CD8-positive, alpha-beta memory T cell (primary cell): ENCODE results near the gene TMBIM4. TPM values are rescaled to one million over a fixed set of nuclear protein-coding genes. Genes with fewer than 3 reads are reported as not detected.

ENCODE experiments used
- CTCF ChIA-PET: fragments of 350-600 bp; sonication (Branson Sonifier 250); formaldehyde crosslinking; loops from one replicate; lab custom pipeline; 2021; ENCODE audit warnings: antibody characterized with exemption; lab: Charles Lee
- POLR2A ChIA-PET: fragments of 350-600 bp; sonication (Branson Sonifier 250); formaldehyde crosslinking; loops from one replicate; lab custom pipeline; 2021; ENCODE audit warnings: antibody characterized with exemption; lab: Charles Lee
- DNase-seq, 5 donors: peaks; one replicate each; pipeline versions ENCODE4 v3.0.0 to v3.0.0-alpha.2; 2020 to 2022; ENCODE audit warnings: mixed read lengths in 1 of 5
- H3K27ac ChIP-seq: one replicate; pipeline ENCODE4 v1.7.0; 2013; ENCODE audit warnings: low read depth, mild to moderate bottlenecking, low read length, moderate library complexity
- H3K27me3 ChIP-seq: 2 replicates; pipeline ENCODE4 v1.7.0; 2013; ENCODE audit warnings: low read length, mild to moderate bottlenecking; ENCODE audit not compliant: insufficient read depth, poor library complexity, severe bottlenecking
- H3K36me3 ChIP-seq: 2 replicates; pipeline ENCODE4 v1.7.0; 2013; ENCODE audit warnings: mild to moderate bottlenecking, low read length, moderate library complexity; ENCODE audit not compliant: insufficient read depth
- H3K4me1 ChIP-seq: 2 replicates; pipeline ENCODE4 v1.7.0; 2013; ENCODE audit warnings: mild to moderate bottlenecking, low read length, moderate library complexity; ENCODE audit not compliant: insufficient read depth
- H3K4me3 ChIP-seq: 2 replicates; pipeline ENCODE4 v1.7.0; 2013; ENCODE audit warnings: mild to moderate bottlenecking, low read length
- H3K9me3 ChIP-seq: 2 replicates; pipeline ENCODE4 v1.7.0; 2013; ENCODE audit warnings: mild to moderate bottlenecking, low read length
- H3K27ac Mint-ChIP-seq, 8 donors: one replicate each; pipeline ENCODE4 v1.8.0; 2020 to 2021; ENCODE audit warnings: mixed read lengths in 8 of 8, mild to moderate bottlenecking in 6 of 8, inconsistent platforms in 3 of 8, moderate library complexity in 3 of 8
- H3K27me3 Mint-ChIP-seq, 2 donors: one replicate each; pipeline ENCODE4 v1.8.0; 2020 to 2021; ENCODE audit warnings: mixed read lengths in 2 of 2, mild to moderate bottlenecking in 1 of 2, moderate library complexity in 1 of 2
- H3K36me3 Mint-ChIP-seq, 3 donors: one replicate each; pipeline ENCODE4 v1.8.0; 2020 to 2021; ENCODE audit warnings: mixed read lengths in 3 of 3, inconsistent platforms in 1 of 3, mild to moderate bottlenecking in 1 of 3
- H3K4me1 Mint-ChIP-seq, 3 donors: one replicate each; pipeline ENCODE4 v1.8.0; 2020 to 2021; ENCODE audit warnings: mixed read lengths in 3 of 3, inconsistent platforms in 1 of 3, mild to moderate bottlenecking in 1 of 3
- H3K4me3 Mint-ChIP-seq, 7 donors: one replicate each; pipeline ENCODE4 v1.8.0; 2020 to 2021; ENCODE audit warnings: mixed read lengths in 7 of 7, mild to moderate bottlenecking in 6 of 7, moderate library complexity in 4 of 7, inconsistent platforms in 2 of 7
- H3K9me3 Mint-ChIP-seq, 5 donors: one replicate each; pipeline ENCODE4 v1.8.0; 2020 to 2022; ENCODE audit warnings: mixed read lengths in 5 of 5, mild to moderate bottlenecking in 3 of 5, moderate library complexity in 2 of 5, inconsistent platforms in 1 of 5
- polyA plus RNA-seq: library from polyadenylated mRNA; unstranded; fragments of 300-500 nt; fragmentation: Illumina TruSeq; gene quantifications from one replicate; pipeline ENCODE4 v1.2.3, GENCODE V29; 2021
- total RNA-seq, 2 experiments: library from RNA; stranded (reverse); gene quantifications; one replicate each; pipeline ENCODE4 v1.2.3, GENCODE V29; 2021

Gene TMBIM4
- total and polyA plus RNA-seq, 3 experiments from 2014 or later: 59.8 to 307 (median 60.0) TPM

GRCh38 chr12:66164349-66164821, 5.4 kb downstream of the TMBIM4 start:
- H3K9me3 ChIP-seq: no peaks in the 10 kb centered on the region
- peaks cover 66 to 92% (median 88%) of the 10 kb centered on the region in 3 donors for H3K4me1 Mint-ChIP-seq

DNA sequence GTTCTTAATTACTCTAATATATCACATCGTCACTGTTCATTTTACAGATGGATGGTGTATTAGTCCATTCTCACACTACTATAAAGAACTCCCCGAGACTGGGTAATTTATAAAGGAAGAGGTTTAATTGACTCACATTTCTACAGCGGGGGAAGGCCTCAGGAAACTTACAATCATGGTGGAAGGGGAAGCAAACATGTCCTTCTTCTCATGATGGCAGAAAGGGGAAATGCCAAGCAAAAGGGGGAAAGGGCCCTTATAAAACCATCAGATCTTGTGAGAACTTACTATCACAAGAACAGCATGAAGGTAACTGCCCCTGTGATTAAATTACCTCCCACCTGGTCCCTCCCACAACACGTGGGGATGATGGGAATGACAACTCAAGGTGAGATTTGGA, 6.5 kb downstream of the TMBIM4 start:
- H3K27ac Mint-ChIP-seq: peak overlapping the region in 5 of 8 donors; percentile 12 to 68 (median 58)
- no peak for DNase-seq
- peaks cover 64 to 90% (median 88%) of the 10 kb centered on the region in 3 donors for H3K4me1 Mint-ChIP-seq
- H3K4me1 ChIP-seq: peaks cover 17% of the 10 kb centered on the region
- H3K9me3 Mint-ChIP-seq: peaks cover 0 to 7% (median 0%) of the 10 kb centered on the region in 5 donors
- CTCF ChIA-PET: no interaction called here
- POLR2A ChIA-PET: no interaction called here
- H3K9me3 ChIP-seq: no peaks in the 10 kb centered on the region
- H3K36me3 Mint-ChIP-seq: peaks cover 29 to 66% (median 29%) of the 10 kb centered on the region in 3 donors
- H3K27me3 ChIP-seq: no peaks in the 10 kb centered on the region
- no peak overlapping the region for H3K4me3 ChIP-seq
- H3K27ac ChIP-seq: no peak overlapping the region
- H3K27me3 Mint-ChIP-seq: no peaks in the 10 kb centered on the region
- peaks cover 13% of the 10 kb centered on the region for H3K36me3 ChIP-seq
- peak overlapping the region in 1 of 7 donors; percentile 20 for H3K4me3 Mint-ChIP-seq

More at GRCh38 chr12:66164349-66164821, 5.4 kb downstream of the TMBIM4 start:
- Mint-ChIP-seq H3K27ac (peak overlapping the region in 7 of 8 donors; percentile 1 to 72 (median 43)), H3K9me3 (peaks cover 0 to 7% (median 0%) of the 10 kb centered on the region in 5 donors), H3K36me3 (peaks cover 27 to 60% (median 29%) of the 10 kb centered on the region in 3 donors), H3K4me3 (peak overlapping the region in 2 of 7 donors; percentile 0 to 49), H3K27me3 (peaks cover 0 to 2% of the 10 kb centered on the region in 2 donors)
- Histone ChIP-seq H3K4me1 (peaks cover 23% of the 10 kb centered on the region), H3K36me3 (peaks cover 13% of the 10 kb centered on the region), H3K4me3 (no peak overlapping the region), H3K27ac (no peak overlapping the region), H3K27me3 (no peaks in the 10 kb centered on the region)
- no peak for DNase-seq
- CTCF ChIA-PET: no interaction called here
- POLR2A ChIA-PET: no interaction called here

DNA sequence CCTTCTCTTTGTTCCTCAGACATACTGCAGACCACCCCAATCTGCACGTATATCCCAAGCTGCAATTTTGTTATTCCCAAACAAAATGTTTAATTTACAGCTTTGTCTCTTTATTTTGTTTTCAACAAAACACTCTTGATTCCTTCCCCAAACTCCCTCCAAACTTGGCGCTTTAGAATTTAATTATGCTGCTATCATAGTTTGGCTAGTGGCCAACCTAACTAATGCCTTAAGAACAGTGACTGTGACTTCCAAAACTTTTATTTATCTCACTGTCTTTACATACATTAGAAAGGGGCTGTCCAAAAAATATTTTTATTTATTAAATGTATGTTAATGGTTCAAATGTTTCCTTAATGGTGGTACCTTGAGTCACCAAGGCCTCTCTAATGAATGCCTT, 7.1 kb downstream of the TMBIM4 start:
- Histone ChIP-seq H3K27ac (no peak overlapping the region), H3K4me3 (no peak overlapping the region), H3K27me3 (no peaks in the 10 kb centered on the region), H3K36me3 (peaks cover 13% of the 10 kb centered on the region), H3K4me1 (peaks cover 11% of the 10 kb centered on the region), H3K9me3 (no peaks in the 10 kb centered on the region)
- peaks cover 0 to 7% (median 0%) of the 10 kb centered on the region in 5 donors for H3K9me3 Mint-ChIP-seq
- peaks cover 28 to 67% (median 29%) of the 10 kb centered on the region in 3 donors for H3K36me3 Mint-ChIP-seq
- CTCF ChIA-PET: no interaction called here
- H3K27me3 Mint-ChIP-seq: no peaks in the 10 kb centered on the region
- H3K27ac Mint-ChIP-seq: peak overlapping the region in 1 of 8 donors; percentile 15
- DNase-seq: no peak
- H3K4me1 Mint-ChIP-seq: peaks cover 60 to 86% (median 84%) of the 10 kb centered on the region in 3 donors
- no peak overlapping the region for H3K4me3 Mint-ChIP-seq
- POLR2A ChIA-PET: no interaction called here

- DNase-seq: no peak
- Histone ChIP-seq H3K9me3 (no peaks in the 10 kb centered on the region), H3K27me3 (no peaks in the 10 kb centered on the region), H3K4me1 (peaks cover 12% of the 10 kb centered on the region), H3K4me3 (no peak overlapping the region), H3K27ac (no peak overlapping the region), H3K36me3 (peaks cover 7% of the 10 kb centered on the region)
- peak overlapping the region in 1 of 7 donors; percentile 48 for H3K4me3 Mint-ChIP-seq
- peaks cover 21 to 61% (median 23%) of the 10 kb centered on the region in 3 donors for H3K36me3 Mint-ChIP-seq
- peaks cover 62 to 88% (median 84%) of the 10 kb centered on the region in 3 donors for H3K4me1 Mint-ChIP-seq
- CTCF ChIA-PET: interaction anchor here (1.4 to 3.0 kb wide), 2 partner anchors 9 to 10 kb away, joined by 3 to 11 read pairs; partner anchors contain the start of gene TMBIM4
- no peaks in the 10 kb centered on the region for H3K27me3 Mint-ChIP-seq
- peaks cover 0 to 7% (median 0%) of the 10 kb centered on the region in 5 donors for H3K9me3 Mint-ChIP-seq
- H3K27ac Mint-ChIP-seq: no peak overlapping the region
- POLR2A ChIA-PET: interaction anchor here (1.1 kb wide), 1 partner anchor 8 kb away, joined by 4 read pairs; no protein-coding TSS in a partner anchor
These were observed 9.1 kb downstream of the TMBIM4 start for GRCh38 chr12:66160704-66161103.

- no peak overlapping the region for H3K4me3 ChIP-seq
- no peak overlapping the region for H3K27ac ChIP-seq
- Mint-ChIP-seq H3K27ac (peak overlapping the region in 3 of 8 donors; percentile 0 to 37 (median 6)), H3K4me1 (peaks cover 55 to 87% (median 84%) of the 10 kb centered on the region in 3 donors), H3K4me3 (no peak overlapping the region), H3K9me3 (peaks cover 0 to under 1% (median 0%) of the 10 kb centered on the region in 5 donors), H3K27me3 (no peaks in the 10 kb centered on the region), H3K36me3 (peaks cover 8 to 51% (median 16%) of the 10 kb centered on the region in 3 donors)
- H3K36me3 ChIP-seq: peaks cover 7% of the 10 kb centered on the region
- POLR2A ChIA-PET: interaction anchor here (0.8 kb wide), 1 partner anchor 1575 kb away, joined by 9 read pairs; no protein-coding TSS in a partner anchor
- no peak for DNase-seq
- CTCF ChIA-PET: interaction anchor here (3.0 kb wide), 1 partner anchor 10 kb away, joined by 11 read pairs; the partner anchor contains the start of gene TMBIM4
- no peaks in the 10 kb centered on the region for H3K27me3 ChIP-seq
- peaks cover 6% of the 10 kb centered on the region for H3K4me1 ChIP-seq
- no peaks in the 10 kb centered on the region for H3K9me3 ChIP-seq
These were observed 10.7 kb downstream of the TMBIM4 start for GRCh38 chr12:66159123-66159522.

- H3K36me3 Mint-ChIP-seq: peaks cover 8 to 59% (median 14%) of the 10 kb centered on the region in 3 donors
- no peaks in the 10 kb centered on the region for H3K9me3 Mint-ChIP-seq
- no peak for DNase-seq
- H3K4me3 Mint-ChIP-seq: no peak overlapping the region
- CTCF ChIA-PET: no interaction called here
- H3K36me3 ChIP-seq: peaks cover 8% of the 10 kb centered on the region
- H3K27ac Mint-ChIP-seq: peak overlapping the region in 3 of 8 donors; percentile 24 to 92 (median 61)
- H3K27me3 Mint-ChIP-seq: no peaks in the 10 kb centered on the region
- H3K27me3 ChIP-seq: no peaks in the 10 kb centered on the region
- no peak overlapping the region for H3K27ac ChIP-seq
- H3K9me3 ChIP-seq: no peaks in the 10 kb centered on the region
- H3K4me3 ChIP-seq: no peak overlapping the region
- POLR2A ChIA-PET: no interaction called here
- H3K4me1 ChIP-seq: peaks cover 3% of the 10 kb centered on the region
- peaks cover 40 to 69% (median 68%) of the 10 kb centered on the region in 3 donors for H3K4me1 Mint-ChIP-seq
These were observed 13.1 kb downstream of the TMBIM4 start for GRCh38 chr12:66156654-66157053.

- POLR2A ChIA-PET: no interaction called here
- CTCF ChIA-PET: no interaction called here
- Histone ChIP-seq H3K4me1 (peaks cover 3% of the 10 kb centered on the region), H3K27ac (no peak overlapping the region), H3K9me3 (no peaks in the 10 kb centered on the region), H3K4me3 (no peak overlapping the region), H3K36me3 (peaks cover 8% of the 10 kb centered on the region), H3K27me3 (no peaks in the 10 kb centered on the region)
- Mint-ChIP-seq H3K27ac (peak overlapping the region in 1 of 8 donors; percentile 14), H3K36me3 (peaks cover 4 to 60% (median 9%) of the 10 kb centered on the region in 3 donors), H3K4me3 (no peak overlapping the region), H3K4me1 (peaks cover 37 to 61% (median 61%) of the 10 kb centered on the region in 3 donors), H3K27me3 (no peaks in the 10 kb centered on the region), H3K9me3 (no peaks in the 10 kb centered on the region)
- DNase-seq: no peak
These were observed 15.0 kb downstream of the TMBIM4 start for GRCh38 chr12:66154776-66155175.

GRCh38 chr12:66152732-66153131, 17.1 kb downstream of the TMBIM4 start:
- ChIA-PET POLR2A (no interaction called here), CTCF (no interaction called here)
- Mint-ChIP-seq H3K36me3 (peaks cover 0 to 61% (median 5%) of the 10 kb centered on the region in 3 donors), H3K4me1 (peaks cover 31 to 57% (median 54%) of the 10 kb centered on the region in 3 donors), H3K27me3 (no peaks in the 10 kb centered on the region), H3K4me3 (no peak overlapping the region), H3K9me3 (no peaks in the 10 kb centered on the region), H3K27ac (no peak overlapping the region)
- Histone ChIP-seq H3K9me3 (no peaks in the 10 kb centered on the region), H3K27me3 (no peaks in the 10 kb centered on the region), H3K4me1 (peaks cover 3% of the 10 kb centered on the region), H3K4me3 (no peak overlapping the region), H3K27ac (no peak overlapping the region), H3K36me3 (peaks cover 12% of the 10 kb centered on the region)
- DNase-seq: no peak
